Mammary epithelial cell (primary cell): ENCODE measurements around the gene FMN1.

Experiments
- CTCF ChIP-seq, 2 donors: IDR thresholded peaks in 1 of 2; conservative IDR thresholded peaks in 1 of 2; 2 replicates each; pipeline ENCODE4 v1.5.1; 2011 to 2012; ENCODE audit warnings: inconsistent platforms in 2 of 2, low read length in 2 of 2, mild to moderate bottlenecking in 2 of 2, control low read depth in 1 of 2, low read depth in 1 of 2; ENCODE audit not compliant: insufficient read depth in 1 of 2; ENCODE audit errors: extremely low read depth in 1 of 2
- EZH2 ChIP-seq: IDR thresholded peaks from 2 replicates; pipeline ENCODE4 v1.6.1; 2012; ENCODE audit warnings: low read length, inconsistent platforms, borderline replicate concordance

- TF ChIP-seq EZH2 = no peak
- TF ChIP-seq CTCF (conservative IDR thresholded peaks at IDR 0.05 in 1 of 2, IDR thresholded peaks at IDR 0.05 in 1 of 2; ENCODE audit: extremely low read depth in 1 of 2, insufficient read depth in 1 of 2, low read depth in 1 of 2, low read length in 2 of 2) = no peak
Measured at GRCh38 chr15:33138000-33138399, 56.5 kb downstream of the FMN1 start.
